HepG2 (cell line): Measurements from ENCODE around the gene HEPACAM. TPM values are rescaled to one million over a fixed set of nuclear protein-coding genes. Genes with fewer than 3 reads are reported as not detected.

Experiments
- ARNT ChIP-seq: fragments of 450-650 bp; IDR thresholded peaks from 2 replicates; pipeline ENCODE4 v1.6.1; 2017
- ELF1 ChIP-seq: sonication (generic); formaldehyde crosslinking; IDR thresholded peaks from 2 replicates; pipeline ENCODE4 v1.4.0; 2020; ENCODE audit warnings: missing genetic modification reagents
- HNRNPUL1 ChIP-seq: fragments of 200-400 bp; formaldehyde crosslinking; IDR thresholded peaks from 2 replicates; pipeline ENCODE4 v1.6.1; 2017; ENCODE audit warnings: low read depth, mild to moderate bottlenecking, low read length, moderate library complexity
- IRF2 ChIP-seq: IDR thresholded peaks from 2 replicates; pipeline ENCODE4 v1.6.1; 2018; ENCODE audit warnings: missing genetic modification reagents, missing compliant biosample characterization
- KAT2B ChIP-seq: fragments of 150-350 bp; IDR thresholded peaks from 2 replicates; pipeline ENCODE4 v1.6.1; 2014; ENCODE audit warnings: low read depth, low read length, borderline replicate concordance
- RBM22 ChIP-seq: fragments of 200-400 bp; formaldehyde crosslinking; optimal IDR thresholded peaks from 2 replicates; pipeline ENCODE3; 2017; ENCODE audit warnings: mild to moderate bottlenecking, low read length, moderate library complexity
- RFXAP ChIP-seq: sonication (generic); formaldehyde crosslinking; IDR thresholded peaks from 2 replicates; pipeline ENCODE4 v1.4.0; 2020; ENCODE audit warnings: missing genetic modification reagents, borderline replicate concordance
- RXRB ChIP-seq: IDR thresholded peaks from 2 replicates; pipeline ENCODE4 v1.6.1; 2016; ENCODE audit warnings: borderline replicate concordance, missing genetic modification reagents, missing compliant biosample characterization
- SMARCE1 ChIP-seq: fragments of 450-650 bp; IDR thresholded peaks from 2 replicates; pipeline ENCODE4 v1.6.1; 2017; ENCODE audit warnings: borderline replicate concordance
- SOX6 ChIP-seq, 2 experiments: fragments of 450-650 bp in 1 of 2; sonication (generic) in 1 of 2; formaldehyde crosslinking in 1 of 2; IDR thresholded peaks; 2 replicates each; pipeline versions ENCODE4 v1.4.0 to v1.6.1; 2017 to 2020; ENCODE audit warnings: antibody characterized with exemption in 1 of 2, mild to moderate bottlenecking in 1 of 2, missing genetic modification reagents in 1 of 2
- SP5 ChIP-seq: IDR thresholded peaks from 2 replicates; pipeline ENCODE4 v1.6.1; 2016; ENCODE audit warnings: low read depth, borderline replicate concordance
- SRF ChIP-seq: IDR thresholded peaks from 2 replicates; pipeline ENCODE4 v1.6.1; 2011; ENCODE audit warnings: mild to moderate bottlenecking, low read depth, low read length, moderate library complexity
- U2AF1 ChIP-seq: fragments of 200-400 bp; formaldehyde crosslinking; optimal IDR thresholded peaks from 2 replicates; pipeline ENCODE3; 2017; ENCODE audit warnings: mild to moderate bottlenecking, low read depth, low read length
- ZBTB46 ChIP-seq: sonication (generic); formaldehyde crosslinking; IDR thresholded peaks from 2 replicates; pipeline ENCODE4 v1.4.0; 2020; ENCODE audit warnings: mild to moderate bottlenecking, missing genetic modification reagents, borderline replicate concordance
- ZNF292 ChIP-seq: sonication (generic); formaldehyde crosslinking; IDR thresholded peaks from 2 replicates; pipeline ENCODE4 v1.8.1; 2022; ENCODE audit warnings: mild to moderate bottlenecking, low read depth, missing genetic modification reagents, borderline replicate concordance
- ZNF33A ChIP-seq: sonication (generic); formaldehyde crosslinking; IDR thresholded peaks from 2 replicates; pipeline ENCODE4 v1.5.1; 2020; ENCODE audit warnings: missing genetic modification reagents, mild to moderate bottlenecking, moderate library complexity, borderline replicate concordance
- ZNF607 ChIP-seq: sonication (generic); formaldehyde crosslinking; IDR thresholded peaks from 2 replicates; pipeline ENCODE4 v1.5.1; 2020; ENCODE audit warnings: missing genetic modification reagents, mild to moderate bottlenecking, borderline replicate concordance
- ZNF766 ChIP-seq: sonication (generic); formaldehyde crosslinking; IDR thresholded peaks from 2 replicates; pipeline ENCODE4 v1.5.0; 2020; ENCODE audit warnings: missing genetic modification reagents, borderline replicate concordance
- ZNF792 ChIP-seq: IDR thresholded peaks from 2 replicates; pipeline ENCODE4 v1.6.1; 2016
- ZNF841 ChIP-seq: sonication (generic); formaldehyde crosslinking; IDR thresholded peaks from 2 replicates; pipeline ENCODE4 v1.8.1; 2023; ENCODE audit warnings: missing genetic modification reagents, borderline replicate concordance
- polyA plus RNA-seq, 8 experiments: library from polyadenylated mRNA; depleted of rRNA in 3 of 8; stranded (reverse) in 7 of 8; unstranded in 1 of 8; fragments of >200 nt; fragmentation: Illumina TruSeq in 4 of 8; extraction: Trizol in 4 of 8; gene quantifications; 2 replicates each; pipeline versions ENCODE4 v1.2.1 to v1.2.3, GENCODE V29; 2011 to 2016; ENCODE audit warnings: low read depth in 4 of 8, missing spikeins in 1 of 8, mixed read lengths in 1 of 8; ENCODE audit not compliant: insufficient read depth in 1 of 8
- total RNA-seq, 5 experiments: library from RNA; depleted of rRNA; stranded (reverse); fragments of >200 nt; fragmentation: Illumina TruSeq; extraction: Trizol; gene quantifications; 2 replicates each; pipeline ENCODE4 v1.2.3, GENCODE V29; 2016; ENCODE audit warnings: low read depth in 1 of 5
- TF ChIP-seq, protein P1 (sequence below): sonication (generic); formaldehyde crosslinking; IDR thresholded peaks from 2 replicates; pipeline ENCODE4 v1.4.0; 2020; ENCODE audit warnings: missing genetic modification reagents
- TF ChIP-seq, protein P2 (sequence below): IDR thresholded peaks from 2 replicates; pipeline ENCODE4 v1.6.1; 2016; ENCODE audit warnings: low read depth
- TF ChIP-seq, protein P3 (sequence below): sonication (generic); formaldehyde crosslinking; IDR thresholded peaks from 2 replicates; pipeline ENCODE4 v1.5.1; 2020; ENCODE audit warnings: mild to moderate bottlenecking, moderate library complexity, missing genetic modification reagents

HEPACAM gene
- total and polyA plus RNA-seq, 2 of the 13 experiments (the other 11 are each of a cell fraction or from before 2014, with no cell fraction given): 66.9 to 121 TPM

DNA sequence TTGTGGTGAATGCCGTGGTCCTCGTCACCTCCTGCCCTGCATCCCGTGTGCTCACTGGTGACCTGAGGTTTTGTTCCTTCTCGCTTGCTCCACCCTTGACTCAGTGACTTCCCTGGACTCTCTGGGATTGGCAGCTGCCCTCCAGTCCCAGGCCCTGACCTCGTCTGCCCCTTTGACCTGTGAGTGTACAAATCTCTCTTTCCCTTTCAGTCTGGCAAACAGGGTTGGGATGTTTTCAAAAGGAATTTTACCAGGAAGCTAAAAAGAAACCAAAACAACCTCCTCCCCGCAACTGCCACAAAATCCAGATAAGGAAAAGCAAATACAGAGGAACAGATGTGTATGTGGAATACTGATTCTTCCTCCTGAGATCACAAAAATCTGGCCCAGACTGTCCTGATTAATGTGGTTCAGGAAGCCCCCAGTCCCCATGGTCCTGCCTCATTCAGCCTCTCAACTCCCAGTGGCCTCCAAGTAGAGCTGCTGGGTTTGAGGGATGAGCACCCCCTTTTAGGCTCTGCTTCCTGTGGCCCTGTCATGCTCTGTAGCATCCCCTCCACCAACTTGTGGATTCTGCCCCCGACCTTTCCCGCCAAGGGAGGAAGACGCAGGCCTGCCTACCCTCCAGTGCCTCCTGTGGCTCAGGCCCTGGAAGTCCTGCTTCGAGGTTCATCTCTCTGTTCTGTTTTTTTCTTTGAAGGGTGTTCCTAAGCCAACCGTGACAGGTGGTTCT lies 53.3 kb downstream of the HEPACAM start (continued):
- TF ChIP-seq ZBTB46 (CRISPR knock-in tag): no peak
- TF ChIP-seq, protein P1, sequence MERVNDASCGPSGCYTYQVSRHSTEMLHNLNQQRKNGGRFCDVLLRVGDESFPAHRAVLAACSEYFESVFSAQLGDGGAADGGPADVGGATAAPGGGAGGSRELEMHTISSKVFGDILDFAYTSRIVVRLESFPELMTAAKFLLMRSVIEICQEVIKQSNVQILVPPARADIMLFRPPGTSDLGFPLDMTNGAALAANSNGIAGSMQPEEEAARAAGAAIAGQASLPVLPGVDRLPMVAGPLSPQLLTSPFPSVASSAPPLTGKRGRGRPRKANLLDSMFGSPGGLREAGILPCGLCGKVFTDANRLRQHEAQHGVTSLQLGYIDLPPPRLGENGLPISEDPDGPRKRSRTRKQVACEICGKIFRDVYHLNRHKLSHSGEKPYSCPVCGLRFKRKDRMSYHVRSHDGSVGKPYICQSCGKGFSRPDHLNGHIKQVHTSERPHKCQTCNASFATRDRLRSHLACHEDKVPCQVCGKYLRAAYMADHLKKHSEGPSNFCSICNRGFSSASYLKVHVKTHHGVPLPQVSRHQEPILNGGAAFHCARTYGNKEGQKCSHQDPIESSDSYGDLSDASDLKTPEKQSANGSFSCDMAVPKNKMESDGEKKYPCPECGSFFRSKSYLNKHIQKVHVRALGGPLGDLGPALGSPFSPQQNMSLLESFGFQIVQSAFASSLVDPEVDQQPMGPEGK (CRISPR knock-in tag): peak; percentile 11; the same call in 1 of the 2 replicates
- no peak for TF ChIP-seq ZNF292 (CRISPR knock-in tag)
- no peak for TF ChIP-seq RBM22
- TF ChIP-seq RFXAP (CRISPR knock-in tag): 0 out of 2 replicates have a peak, but pooled peaks have one; percentile 57
- TF ChIP-seq, protein P2, sequence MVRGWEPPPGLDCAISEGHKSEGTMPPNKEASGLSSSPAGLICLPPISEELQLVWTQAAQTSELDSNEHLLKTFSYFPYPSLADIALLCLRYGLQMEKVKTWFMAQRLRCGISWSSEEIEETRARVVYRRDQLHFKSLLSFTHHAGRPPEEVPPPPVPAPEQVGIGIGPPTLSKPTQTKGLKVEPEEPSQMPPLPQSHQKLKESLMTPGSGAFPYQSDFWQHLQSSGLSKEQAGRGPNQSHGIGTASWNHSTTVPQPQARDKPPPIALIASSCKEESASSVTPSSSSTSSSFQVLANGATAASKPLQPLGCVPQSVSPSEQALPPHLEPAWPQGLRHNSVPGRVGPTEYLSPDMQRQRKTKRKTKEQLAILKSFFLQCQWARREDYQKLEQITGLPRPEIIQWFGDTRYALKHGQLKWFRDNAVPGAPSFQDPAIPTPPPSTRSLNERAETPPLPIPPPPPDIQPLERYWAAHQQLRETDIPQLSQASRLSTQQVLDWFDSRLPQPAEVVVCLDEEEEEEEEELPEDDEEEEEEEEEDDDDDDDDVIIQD (CRISPR knock-in tag): peak; percentile 21; the same call in 1 of the 2 replicates
- no peak for TF ChIP-seq HNRNPUL1
- no peak for TF ChIP-seq KAT2B
- TF ChIP-seq SP5 (CRISPR knock-in tag): peak; percentile 73
- TF ChIP-seq, protein P3, sequence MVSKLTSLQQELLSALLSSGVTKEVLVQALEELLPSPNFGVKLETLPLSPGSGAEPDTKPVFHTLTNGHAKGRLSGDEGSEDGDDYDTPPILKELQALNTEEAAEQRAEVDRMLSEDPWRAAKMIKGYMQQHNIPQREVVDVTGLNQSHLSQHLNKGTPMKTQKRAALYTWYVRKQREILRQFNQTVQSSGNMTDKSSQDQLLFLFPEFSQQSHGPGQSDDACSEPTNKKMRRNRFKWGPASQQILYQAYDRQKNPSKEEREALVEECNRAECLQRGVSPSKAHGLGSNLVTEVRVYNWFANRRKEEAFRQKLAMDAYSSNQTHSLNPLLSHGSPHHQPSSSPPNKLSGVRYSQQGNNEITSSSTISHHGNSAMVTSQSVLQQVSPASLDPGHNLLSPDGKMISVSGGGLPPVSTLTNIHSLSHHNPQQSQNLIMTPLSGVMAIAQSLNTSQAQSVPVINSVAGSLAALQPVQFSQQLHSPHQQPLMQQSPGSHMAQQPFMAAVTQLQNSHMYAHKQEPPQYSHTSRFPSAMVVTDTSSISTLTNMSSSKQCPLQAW: peak; percentile 88
- TF ChIP-seq IRF2: peak; percentile 78
- peak; percentile 96 for TF ChIP-seq RXRB (CRISPR knock-in tag)
- TF ChIP-seq ZNF607: no peak
- no peak for TF ChIP-seq ARNT
- TF ChIP-seq U2AF1: no peak
- TF ChIP-seq ELF1 (CRISPR knock-in tag): no peak
- TF ChIP-seq SOX6 (IDR thresholded peaks at IDR 0.05): no peak
- TF ChIP-seq SOX6 (CRISPR knock-in tag; IDR thresholded peaks at IDR 0.05): peak; percentile 79
- TF ChIP-seq ZNF766 (CRISPR knock-in tag): no peak
- 0 out of 2 replicates have a peak, but pooled peaks have one; percentile 46 for TF ChIP-seq SRF
- no peak for TF ChIP-seq ZNF33A (CRISPR knock-in tag)
- no peak for TF ChIP-seq SMARCE1
- no peak for TF ChIP-seq ZNF841 (CRISPR knock-in tag)
- TF ChIP-seq ZNF792 (CRISPR knock-in tag): no peak; the same call in 1 of the 2 replicates
